Mammary epithelial cell (primary cell): Measurements from ENCODE around the gene NUTM2G.
"Not testable (repeated sequence)": the region's sequence is repeated elsewhere in the genome, so short reads cannot be mapped to it uniquely, and the experiment has no call there.

Source experiments
- EZH2 ChIP-seq: IDR thresholded peaks from 2 replicates; pipeline ENCODE4 v1.6.1; 2012; ENCODE audit warnings: low read length, inconsistent platforms, borderline replicate concordance
- TF ChIP-seq, protein P1 (sequence below), 2 donors: IDR thresholded peaks in 1 of 2; conservative IDR thresholded peaks in 1 of 2; 2 replicates each; pipeline ENCODE4 v1.5.1; 2011 to 2012; ENCODE audit warnings: inconsistent platforms in 2 of 2, low read length in 2 of 2, mild to moderate bottlenecking in 2 of 2, control low read depth in 1 of 2, low read depth in 1 of 2; ENCODE audit not compliant: insufficient read depth in 1 of 2; ENCODE audit errors: extremely low read depth in 1 of 2

DNA sequence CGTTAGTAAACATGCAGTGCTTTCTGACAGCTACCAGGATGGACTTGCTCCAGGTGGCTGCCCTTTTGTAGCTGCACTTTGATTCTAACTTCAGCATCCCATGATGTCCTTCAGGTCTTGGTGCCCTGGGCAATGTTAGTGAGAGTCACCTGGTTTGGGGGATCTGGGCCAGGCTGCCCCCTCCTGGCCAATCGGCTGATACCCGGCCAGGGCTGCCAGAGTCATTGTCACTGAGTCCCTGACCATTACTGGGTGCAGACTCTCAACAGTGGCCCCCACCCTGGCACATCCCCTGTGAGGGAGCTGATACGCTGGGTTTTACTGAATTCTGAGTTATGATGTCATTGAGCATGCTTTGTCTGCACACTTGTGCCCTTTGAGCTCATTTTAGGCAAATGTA, 13.5 kb downstream of the NUTM2G start:
- TF ChIP-seq, protein P1, sequence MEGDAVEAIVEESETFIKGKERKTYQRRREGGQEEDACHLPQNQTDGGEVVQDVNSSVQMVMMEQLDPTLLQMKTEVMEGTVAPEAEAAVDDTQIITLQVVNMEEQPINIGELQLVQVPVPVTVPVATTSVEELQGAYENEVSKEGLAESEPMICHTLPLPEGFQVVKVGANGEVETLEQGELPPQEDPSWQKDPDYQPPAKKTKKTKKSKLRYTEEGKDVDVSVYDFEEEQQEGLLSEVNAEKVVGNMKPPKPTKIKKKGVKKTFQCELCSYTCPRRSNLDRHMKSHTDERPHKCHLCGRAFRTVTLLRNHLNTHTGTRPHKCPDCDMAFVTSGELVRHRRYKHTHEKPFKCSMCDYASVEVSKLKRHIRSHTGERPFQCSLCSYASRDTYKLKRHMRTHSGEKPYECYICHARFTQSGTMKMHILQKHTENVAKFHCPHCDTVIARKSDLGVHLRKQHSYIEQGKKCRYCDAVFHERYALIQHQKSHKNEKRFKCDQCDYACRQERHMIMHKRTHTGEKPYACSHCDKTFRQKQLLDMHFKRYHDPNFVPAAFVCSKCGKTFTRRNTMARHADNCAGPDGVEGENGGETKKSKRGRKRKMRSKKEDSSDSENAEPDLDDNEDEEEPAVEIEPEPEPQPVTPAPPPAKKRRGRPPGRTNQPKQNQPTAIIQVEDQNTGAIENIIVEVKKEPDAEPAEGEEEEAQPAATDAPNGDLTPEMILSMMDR (conservative IDR thresholded peaks at IDR 0.05 in 1 of 2, IDR thresholded peaks at IDR 0.05 in 1 of 2; ENCODE audit: extremely low read depth in 1 of 2, insufficient read depth in 1 of 2, low read depth in 1 of 2, low read length in 2 of 2): not testable (repeated sequence)
- TF ChIP-seq EZH2: not testable (repeated sequence)
